NK-92 treated with Interleukin-12 subunit alpha and Interleukin-12 subunit beta, amount 100 ng/mL, for 24 hours (cell line): ENCODE measurements around the gene NCK2.

Experiments
- DNase-seq: peaks from one replicate; lab custom pipeline; 2025; lab: John Stamatoyannopoulos, UW

NCK2 gene

DNA sequence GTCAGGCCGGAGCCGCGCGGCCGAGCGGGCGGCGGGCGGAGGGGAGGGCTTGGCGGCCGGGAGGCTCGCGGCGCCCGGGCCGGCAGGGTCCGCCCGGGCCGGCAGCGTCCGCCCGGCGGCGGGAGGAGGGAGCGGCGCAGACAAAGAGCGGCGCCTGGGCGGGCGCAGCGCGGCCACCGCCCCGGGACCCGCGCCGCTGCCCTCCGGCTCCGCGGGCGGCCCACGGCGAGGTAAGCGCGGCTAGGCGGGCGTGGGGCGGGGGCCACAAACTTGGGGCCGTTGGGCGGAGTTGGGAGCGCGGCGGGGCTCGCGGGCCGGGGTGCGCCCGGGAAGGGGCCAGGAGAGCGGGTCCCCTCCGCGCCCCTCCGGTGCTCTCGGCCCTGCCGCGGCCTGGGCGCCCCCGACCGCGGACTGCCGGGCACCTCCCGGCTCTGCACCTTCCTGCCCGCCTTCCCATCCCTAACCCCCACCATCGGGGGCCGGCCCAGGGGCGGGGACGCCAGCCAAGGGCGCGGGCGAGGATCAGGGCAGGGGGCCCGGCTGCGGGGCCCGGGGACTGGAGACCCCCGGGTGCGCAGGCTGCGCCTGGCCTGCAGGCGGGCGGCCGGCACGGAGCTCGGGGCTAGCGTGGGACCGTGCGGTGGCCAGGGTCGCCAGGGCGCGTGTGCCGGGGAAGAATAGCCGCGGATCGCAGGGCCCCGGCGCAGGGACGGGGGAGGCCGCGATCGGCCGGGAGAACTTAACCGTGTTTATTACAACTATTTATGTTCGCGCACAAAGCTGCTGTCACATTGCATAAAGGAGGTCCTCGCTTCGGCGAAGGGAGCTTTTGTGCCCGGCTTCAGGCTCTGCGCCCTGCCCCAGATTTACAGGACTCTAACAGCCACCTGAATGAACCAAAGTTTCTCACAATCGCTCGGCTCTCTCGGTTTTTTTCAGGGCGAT lies at the start of gene NCK2:
Gene NCK2 (plus strand): TSS at position 4 of the 945 bp plus-strand sequence. CDS start 110,152 bp downstream, outside the sequence.
- DNase-seq: no peak

- no peak for DNase-seq
Measured at GRCh38 chr2:105697781-105698449, 46.8 kb upstream of the NCK2 start.

GRCh38 chr2:105698820-105699219 lies 45.9 kb upstream of the NCK2 start:
- no peak for DNase-seq

DNA sequence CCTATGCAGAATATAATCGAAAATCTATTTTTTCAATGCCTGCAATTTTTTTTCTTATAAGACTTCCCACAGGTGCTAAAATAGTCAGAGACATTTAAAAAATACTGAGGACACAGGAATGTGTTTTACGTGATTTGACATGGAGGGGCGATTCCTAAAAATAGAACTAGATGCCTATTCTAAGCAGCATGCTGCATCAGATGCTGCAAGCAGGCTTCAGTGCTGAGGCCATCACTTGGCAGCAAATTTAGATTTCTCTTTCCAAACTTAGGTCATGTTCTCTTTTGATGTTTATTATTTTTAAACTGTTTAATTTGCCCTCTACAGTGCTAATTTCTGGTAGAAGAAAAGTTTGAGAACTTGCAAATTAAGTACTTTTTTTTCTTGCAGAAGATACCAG lies 43.7 kb upstream of the NCK2 start:
- DNase-seq: no peak

GRCh38 chr2:105708697-105709096 lies 36.0 kb upstream of the NCK2 start:
- DNase-seq: no peak

DNA sequence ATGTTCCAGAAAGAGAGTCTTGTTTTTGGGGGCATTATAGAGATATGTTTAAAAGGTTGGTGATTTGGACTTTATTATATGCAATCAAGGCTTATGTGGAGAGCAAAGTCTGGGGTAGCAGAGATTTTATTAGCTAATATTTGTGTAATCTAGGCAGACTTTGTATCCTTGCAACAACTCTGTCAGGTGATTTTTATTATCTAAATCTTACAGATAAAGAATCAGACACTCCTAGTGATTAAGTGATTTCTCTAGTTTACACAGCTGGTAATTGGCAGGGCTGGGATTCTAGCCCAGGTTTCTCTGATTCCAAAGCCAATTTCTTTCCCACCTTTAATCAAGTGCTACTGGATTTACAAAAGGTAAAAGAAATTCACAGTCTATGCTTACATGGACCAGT lies 33.3 kb upstream of the NCK2 start:
- no peak for DNase-seq

- peak; percentile 27 for DNase-seq
Measured at GRCh38 chr2:105712166-105712915, 32.4 kb upstream of the NCK2 start.

- DNase-seq: peak; percentile 4
Measured at GRCh38 chr2:105712981-105713596, 31.6 kb upstream of the NCK2 start.

- DNase-seq: no peak
Measured at GRCh38 chr2:105714141-105714540, 30.6 kb upstream of the NCK2 start.

DNA sequence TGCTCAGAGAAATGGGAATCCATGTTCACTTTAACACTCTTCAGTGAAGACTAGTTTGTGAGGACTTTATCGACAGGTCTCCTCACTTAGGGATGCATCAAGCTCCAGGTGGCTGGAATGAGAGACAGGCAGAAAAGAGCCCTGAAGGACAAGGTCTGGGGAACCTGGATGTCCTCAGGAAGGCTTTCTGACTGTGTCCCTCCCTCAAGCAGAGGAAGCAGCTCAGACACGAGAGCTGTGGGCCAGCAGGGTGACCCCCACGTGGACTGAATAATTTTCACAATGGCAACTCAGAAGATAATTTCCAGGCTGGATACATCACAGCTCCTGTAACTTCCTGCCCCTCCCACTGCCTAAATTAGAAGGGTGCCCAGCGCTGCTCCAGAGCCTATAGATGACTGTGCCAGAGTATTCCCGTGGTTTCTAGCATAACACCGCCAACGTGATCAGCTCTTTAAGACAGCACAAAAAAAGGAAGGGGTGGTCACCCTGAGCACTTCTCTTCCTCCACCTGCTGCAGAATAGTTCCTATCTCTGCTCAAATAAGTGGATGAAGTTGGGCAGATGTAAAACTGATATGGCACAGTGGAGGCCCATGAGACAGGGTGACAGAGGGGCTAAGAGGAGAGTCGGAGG lies 25.7 kb upstream of the NCK2 start:
- DNase-seq: no peak

- DNase-seq: no peak
Measured at GRCh38 chr2:105721991-105722511, 22.7 kb upstream of the NCK2 start.

DNA sequence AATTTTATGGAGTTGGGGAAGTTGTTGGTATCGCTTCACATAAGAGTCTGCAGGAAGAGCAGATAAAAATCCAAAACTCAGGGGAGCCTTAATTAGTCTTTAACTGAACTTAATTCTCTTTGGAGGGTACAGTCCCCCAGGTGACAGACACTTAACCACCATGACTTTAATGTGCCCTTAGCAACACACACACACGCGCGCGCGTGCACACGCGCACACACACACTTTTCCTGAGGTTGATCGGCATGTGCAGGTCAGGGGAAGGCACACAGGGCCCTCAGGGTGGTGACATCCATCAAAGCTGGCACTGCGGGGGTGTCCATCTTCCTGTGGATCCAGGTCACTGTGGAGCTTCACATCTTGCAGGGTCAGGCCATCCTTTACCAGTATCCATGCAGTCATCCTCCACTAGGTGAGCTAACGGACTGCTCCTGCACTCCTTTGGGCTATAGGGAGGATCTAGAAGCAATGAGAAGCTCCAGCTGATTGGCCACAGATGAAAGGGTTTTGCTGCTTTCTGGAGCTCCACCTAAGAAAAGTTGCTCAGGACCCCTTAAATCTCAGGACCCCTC lies 21.9 kb upstream of the NCK2 start:
- no peak for DNase-seq

- DNase-seq: no peak
Measured at GRCh38 chr2:105723431-105723830, 21.3 kb upstream of the NCK2 start.

DNA sequence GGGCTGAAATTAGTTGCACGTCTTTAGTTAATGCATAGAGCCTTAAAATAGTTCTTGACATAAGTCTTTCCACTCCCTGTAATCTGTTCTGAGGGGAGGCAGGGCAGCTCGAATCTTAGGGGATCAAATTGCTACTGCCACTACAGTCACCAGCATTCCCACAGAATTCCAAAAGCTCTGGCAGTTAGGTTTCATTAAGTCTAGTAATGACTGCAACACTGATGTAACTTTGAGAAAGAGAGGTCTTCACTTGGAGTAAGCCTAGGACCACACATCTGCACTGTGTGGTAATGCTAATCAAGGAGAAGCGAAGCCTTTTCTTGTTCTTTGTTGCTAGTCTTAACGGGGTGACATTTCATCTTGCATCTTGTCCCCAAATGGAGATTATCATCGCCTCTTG lies 19.3 kb upstream of the NCK2 start:
- no peak for DNase-seq

DNA sequence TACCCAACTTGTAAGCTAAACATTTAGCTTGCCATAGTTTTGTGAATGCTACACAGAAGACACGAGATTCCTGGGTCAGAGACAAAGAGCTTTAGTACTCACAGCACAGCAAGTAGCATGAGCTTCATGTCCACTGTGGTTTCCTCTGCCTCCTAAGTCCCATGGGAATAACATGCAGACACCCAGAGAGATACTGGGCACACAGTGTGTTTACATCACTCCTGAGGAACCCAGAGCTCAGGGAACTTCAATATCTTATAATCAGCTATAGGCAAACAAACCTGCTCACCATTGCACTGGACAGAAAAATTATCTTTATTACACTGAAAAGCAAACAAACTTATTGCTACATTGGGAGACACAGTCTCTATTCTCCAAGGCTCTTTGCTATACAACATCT lies 14.5 kb upstream of the NCK2 start:
- DNase-seq: no peak

GRCh38 chr2:105731511-105731910 lies 13.2 kb upstream of the NCK2 start:
- DNase-seq: no peak

GRCh38 chr2:105732101-105732500 lies 12.6 kb upstream of the NCK2 start:
- no peak for DNase-seq

- no peak for DNase-seq
Measured at GRCh38 chr2:105732955-105733607, 11.6 kb upstream of the NCK2 start.

DNA sequence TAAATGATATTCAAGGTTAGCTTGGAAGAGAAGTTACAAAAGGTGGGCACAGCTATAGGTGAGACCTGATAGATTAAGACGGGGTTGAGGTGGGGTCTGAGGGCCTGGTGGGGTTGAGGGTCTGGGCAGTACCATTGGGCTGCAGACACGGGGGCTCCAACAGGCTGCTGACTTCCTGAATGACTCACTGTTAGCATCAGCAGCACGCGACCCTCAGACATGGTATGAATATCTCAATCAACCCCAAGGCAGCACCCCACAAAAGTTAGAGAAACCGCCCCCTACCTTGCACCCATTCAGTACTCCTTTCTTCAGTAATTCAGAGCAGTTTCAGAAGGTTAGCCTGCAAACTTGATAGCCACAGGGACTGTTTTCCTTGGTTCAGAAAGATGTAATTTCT lies 10.8 kb upstream of the NCK2 start:
- DNase-seq: no peak

DNA sequence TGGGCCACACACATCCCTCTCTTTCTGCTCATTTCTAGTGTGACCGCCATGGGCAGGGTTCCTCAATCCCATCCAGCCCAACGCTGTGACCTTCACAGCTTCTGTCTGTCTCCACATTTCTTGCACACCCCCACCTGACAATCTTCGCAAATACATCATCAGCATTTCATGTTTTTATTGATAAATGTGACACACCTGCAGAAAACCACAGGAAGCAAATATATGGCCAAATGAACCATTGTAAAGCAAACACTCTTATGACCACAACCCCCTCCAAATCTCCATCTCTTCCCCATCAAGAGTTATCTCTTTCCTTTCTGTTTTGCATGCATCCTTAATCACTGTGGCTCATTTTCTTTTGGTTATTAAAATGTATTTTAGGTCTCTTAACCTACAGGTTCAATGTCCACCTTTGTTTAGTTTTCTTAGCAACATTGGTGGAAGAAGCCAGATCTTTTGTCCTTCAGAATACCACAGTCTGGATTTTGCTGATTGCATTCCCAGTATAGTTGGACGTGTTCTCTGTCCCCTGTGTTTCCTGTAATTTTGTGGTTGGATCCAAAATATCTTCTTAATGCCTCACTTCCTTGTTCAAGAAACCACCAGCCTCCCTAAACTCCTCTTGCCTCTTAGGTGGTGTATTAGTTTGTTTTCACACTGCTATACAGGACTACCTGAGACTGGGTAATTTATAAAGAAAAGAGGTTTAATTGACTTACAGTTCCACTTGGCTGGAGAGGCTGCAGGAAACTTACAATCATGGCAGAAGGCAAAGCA lies 9.8 kb upstream of the NCK2 start:
- DNase-seq: no peak
